Activated T-cell treated with anti-CD3 and anti-CD28 coated beads for 24 hours (primary cell): ENCODE data around the gene YES1.

Source experiments
- DNase-seq: peaks from one replicate; pipeline ENCODE4 v3.0.0-alpha.2; 2020; ENCODE audit warnings: low read depth

The YES1 gene

DNA sequence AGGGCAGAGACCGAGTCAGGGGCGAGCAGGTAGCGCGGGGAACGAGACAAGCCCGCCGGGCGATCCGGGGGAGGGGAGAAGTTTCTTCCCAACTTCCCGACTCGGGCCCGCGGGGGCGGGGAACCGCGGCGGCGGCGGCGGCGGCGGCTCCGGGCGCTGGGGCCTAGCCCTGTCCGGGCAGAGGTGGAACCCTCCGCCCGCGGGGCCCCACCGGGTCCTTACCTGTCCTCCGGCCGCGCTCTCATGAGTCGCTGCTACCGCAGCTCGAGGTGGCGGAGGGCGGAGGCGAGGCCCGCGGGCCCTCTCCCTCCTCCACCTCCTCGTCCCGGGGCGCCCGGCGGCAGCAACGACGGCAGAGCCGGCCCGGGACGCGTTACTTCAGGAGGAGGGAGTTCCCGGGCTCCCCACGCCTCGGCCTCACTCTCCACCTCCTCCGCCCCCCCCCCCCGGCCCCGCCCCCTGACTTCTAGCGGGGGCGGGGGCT is at the start of gene YES1:
Gene YES1 (minus strand): TSS at position 351 of the 484 bp plus-strand sequence. CDS start 55,415 bp downstream, outside the sequence.
- no peak for DNase-seq

- DNase-seq = no peak
These were observed 45.9 kb upstream of the YES1 start for GRCh38 chr18:857986-858385.

GRCh38 chr18:853471-853870 is 41.4 kb upstream of the YES1 start:
- no peak for DNase-seq

GRCh38 chr18:850960-851359 is 38.9 kb upstream of the YES1 start:
- no peak for DNase-seq

DNA sequence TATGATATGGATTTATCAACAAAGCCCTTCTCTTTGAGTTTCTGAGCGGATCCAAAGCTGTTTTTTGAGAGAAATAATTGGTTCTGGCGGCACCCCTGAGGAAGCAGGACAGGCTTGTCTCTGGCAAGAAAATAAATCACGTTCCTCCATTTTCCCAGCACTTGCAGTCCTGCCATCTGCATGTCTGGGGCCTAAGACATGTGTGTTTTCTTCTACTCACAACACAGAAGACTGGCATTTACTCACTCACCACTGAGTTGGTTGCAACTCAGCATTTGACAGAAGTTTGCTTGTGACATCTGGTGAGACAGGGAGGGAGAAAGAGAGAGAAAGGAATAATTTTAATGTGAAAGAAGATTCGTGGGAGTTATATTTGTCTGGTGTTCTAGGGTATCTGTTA is 37.0 kb upstream of the YES1 start:
- no peak for DNase-seq

- DNase-seq = no peak
These were observed 36.2 kb upstream of the YES1 start for GRCh38 chr18:848062-848861.

GRCh38 chr18:845152-845819 is 33.2 kb upstream of the YES1 start:
- no peak for DNase-seq

DNA sequence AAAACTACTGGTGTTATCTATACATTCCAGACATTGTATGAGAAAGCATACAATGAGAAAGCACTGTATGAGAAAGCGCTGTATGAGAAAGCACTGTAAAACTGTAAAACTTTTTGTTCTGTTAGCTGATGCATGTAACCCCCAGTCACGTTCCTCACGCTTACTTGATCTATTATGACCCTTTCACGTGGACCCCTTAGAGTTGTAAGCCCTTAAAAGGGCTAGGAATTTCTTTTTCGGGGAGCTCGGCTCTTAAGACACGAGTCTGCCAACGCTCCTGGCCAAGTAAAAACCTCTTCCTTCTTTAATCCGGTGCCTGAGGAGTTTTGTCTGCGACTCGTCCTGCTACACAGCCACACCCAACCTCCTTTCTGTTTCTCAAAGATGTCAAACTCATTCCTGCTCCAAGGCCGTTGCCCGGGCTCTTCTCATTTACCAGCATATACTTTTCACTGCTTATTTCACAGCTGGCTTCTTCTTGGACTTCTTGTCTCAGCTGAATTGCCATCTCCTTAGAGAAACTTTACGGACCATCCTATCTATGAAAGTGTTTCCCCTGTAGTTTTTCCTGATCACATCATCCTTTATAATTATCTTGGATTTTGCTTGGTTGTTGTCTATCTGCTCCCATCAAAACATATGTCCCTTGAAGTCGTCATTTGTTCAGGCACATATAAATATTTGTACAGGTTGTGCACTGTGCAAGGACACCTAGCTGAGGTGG is 29.8 kb upstream of the YES1 start:
- no peak for DNase-seq

GRCh38 chr18:840516-840915 is 28.5 kb upstream of the YES1 start:
- DNase-seq = no peak

DNA sequence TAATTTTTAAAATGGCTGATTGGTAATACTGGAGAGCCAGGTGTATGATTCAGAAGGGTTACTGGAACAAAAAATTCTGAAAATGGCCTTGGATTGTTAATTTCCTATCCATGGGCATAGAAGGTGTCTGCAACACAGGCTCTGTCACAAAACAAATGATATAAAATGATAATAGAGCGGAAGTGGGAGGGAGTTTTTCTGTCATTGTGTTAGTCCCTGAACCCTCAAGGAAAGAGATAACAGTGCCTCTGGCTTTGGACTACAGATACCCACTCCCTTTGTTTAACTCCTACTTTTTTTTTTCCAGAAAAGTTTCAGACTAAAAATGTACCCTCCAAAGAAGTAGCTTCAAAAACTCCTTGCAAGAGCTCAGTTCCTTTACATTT is 28.0 kb upstream of the YES1 start:
- no peak for DNase-seq

GRCh38 chr18:839224-840022 is 27.4 kb upstream of the YES1 start:
- DNase-seq = peak; percentile 79

- DNase-seq = no peak
These were observed 25.9 kb upstream of the YES1 start for GRCh38 chr18:837922-838321.

- no peak for DNase-seq
These were observed 22.2 kb upstream of the YES1 start for GRCh38 chr18:834082-834720.

- DNase-seq = no peak
These were observed 21.2 kb upstream of the YES1 start for GRCh38 chr18:833197-833596.

- DNase-seq = no peak
These were observed 20.1 kb upstream of the YES1 start for GRCh38 chr18:832085-832681.

GRCh38 chr18:830315-830901 is 18.4 kb upstream of the YES1 start:
- no peak for DNase-seq

- DNase-seq = no peak
These were observed 17.4 kb upstream of the YES1 start for GRCh38 chr18:829432-829831.

DNA sequence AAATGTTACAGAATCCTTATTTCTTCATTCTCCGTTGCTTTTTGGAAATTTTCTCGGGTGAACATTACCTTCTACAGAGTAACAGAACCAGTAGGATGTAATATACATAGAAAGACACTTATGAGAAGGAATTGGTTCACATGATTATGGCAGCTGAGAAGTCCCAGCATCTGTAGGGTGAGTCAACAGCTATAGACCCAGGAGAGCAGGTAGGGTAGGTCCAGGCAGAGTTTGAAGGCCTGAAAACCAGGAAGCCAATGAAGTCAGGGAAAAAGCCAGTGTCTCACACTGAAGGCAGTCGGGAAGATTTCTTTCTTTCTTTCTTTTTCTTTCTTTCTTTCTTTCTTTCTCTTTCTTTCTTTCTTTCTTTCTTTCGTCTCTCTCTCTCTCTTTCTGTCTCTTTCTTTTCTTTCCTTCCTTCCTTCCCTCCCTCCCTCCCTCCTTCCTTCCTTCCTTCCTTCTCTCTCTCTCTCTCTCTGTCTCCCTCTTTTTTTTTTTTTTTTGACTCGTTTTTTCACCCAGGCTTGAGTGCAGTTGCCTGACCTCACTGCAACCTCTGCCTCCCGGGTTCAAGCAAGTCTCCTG is 15.1 kb upstream of the YES1 start:
- no peak for DNase-seq

DNA sequence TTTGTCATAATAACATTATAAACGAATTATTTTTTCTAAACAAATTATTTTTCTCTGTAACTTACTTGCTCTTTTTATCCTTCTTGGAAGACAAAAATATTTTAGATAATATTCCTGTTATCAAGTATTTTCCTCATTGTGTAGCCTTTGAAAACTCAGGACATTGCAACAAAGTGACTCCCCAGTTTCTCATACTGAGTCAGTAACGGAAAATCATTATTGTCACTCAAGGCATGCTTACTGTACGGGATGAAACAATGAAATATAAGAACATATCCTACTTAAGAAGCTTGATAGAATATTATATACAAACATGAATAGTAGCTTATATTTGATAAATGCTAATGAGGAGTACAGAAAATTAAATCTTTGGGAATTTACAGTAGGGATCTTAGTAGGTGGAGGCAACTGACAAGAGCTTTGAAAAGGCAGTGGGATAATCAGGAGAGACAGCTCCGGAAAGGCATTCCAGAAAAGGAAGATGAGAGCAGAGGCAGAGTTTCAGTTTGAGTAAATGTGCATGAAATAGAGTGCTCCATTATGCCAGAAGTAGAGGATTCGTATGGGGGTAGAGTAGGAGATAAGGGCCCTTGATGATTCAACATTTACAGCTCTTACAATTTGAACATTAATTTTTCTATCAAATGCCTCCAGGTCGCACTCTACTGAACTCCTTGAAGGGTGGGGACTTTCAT is 14.0 kb upstream of the YES1 start:
- no peak for DNase-seq

GRCh38 chr18:824179-824578 is 12.1 kb upstream of the YES1 start:
- no peak for DNase-seq
